ENCODE results near the gene ANKS1A. TPM values are rescaled to one million over a fixed set of nuclear protein-coding genes. Genes with fewer than 3 reads are reported as not detected.

The ANKS1A gene
- total and polyA plus RNA-seq, 2 experiments from 2014 or later = 17.5 to 25.4 TPM

DNA sequence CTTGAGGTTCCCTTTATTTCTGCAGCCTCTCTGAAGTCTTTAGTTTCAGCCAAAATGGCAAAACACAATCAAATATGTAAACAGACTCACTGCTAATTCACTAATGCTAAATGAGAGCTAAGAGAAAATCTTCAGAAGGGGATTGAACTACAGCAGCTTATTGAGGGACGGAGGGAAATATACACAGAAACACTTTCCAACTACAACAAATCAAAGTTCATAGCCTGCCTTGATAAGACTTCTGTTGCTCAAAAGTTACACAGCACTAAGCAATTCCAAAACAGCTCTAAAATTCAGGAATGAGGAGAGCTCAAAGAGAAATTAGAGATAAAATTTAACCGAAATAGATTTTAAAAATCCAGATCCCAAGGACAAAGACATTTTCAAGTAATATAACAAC lies 250.4 kb downstream of the ANKS1A start:
- Histone ChIP-seq H3K4me1 (ENCODE audit: insufficient read depth) (peaks cover 13% of the 10 kb centered on the region), H3K27me3 (no peaks in the 10 kb centered on the region), H3K4me2 (peak overlapping the region; percentile 6), H3K27ac (peak overlapping the region; percentile 5), H3K9me3 (ENCODE audit: low read depth) (no peaks in the 10 kb centered on the region), H4K20me1 (ENCODE audit: insufficient read depth, poor library complexity, severe bottlenecking) (no peaks in the 10 kb centered on the region), H3K9me2 (replicated peaks; ENCODE audit: insufficient read depth) (no peaks in the 10 kb centered on the region), H2AFZ (peak overlapping the region; percentile 19), H3K4me3 (no peak overlapping the region), H3K79me2 (no peaks in the 10 kb centered on the region), H3K36me3 (replicated peaks; ENCODE audit: insufficient read depth, low read depth) (no peaks in the 10 kb centered on the region)
- no peak for TF ChIP-seq EZH2 (IDR thresholded peaks at IDR 0.05; ENCODE audit: borderline replicate concordance)
- TF ChIP-seq, protein P1, sequence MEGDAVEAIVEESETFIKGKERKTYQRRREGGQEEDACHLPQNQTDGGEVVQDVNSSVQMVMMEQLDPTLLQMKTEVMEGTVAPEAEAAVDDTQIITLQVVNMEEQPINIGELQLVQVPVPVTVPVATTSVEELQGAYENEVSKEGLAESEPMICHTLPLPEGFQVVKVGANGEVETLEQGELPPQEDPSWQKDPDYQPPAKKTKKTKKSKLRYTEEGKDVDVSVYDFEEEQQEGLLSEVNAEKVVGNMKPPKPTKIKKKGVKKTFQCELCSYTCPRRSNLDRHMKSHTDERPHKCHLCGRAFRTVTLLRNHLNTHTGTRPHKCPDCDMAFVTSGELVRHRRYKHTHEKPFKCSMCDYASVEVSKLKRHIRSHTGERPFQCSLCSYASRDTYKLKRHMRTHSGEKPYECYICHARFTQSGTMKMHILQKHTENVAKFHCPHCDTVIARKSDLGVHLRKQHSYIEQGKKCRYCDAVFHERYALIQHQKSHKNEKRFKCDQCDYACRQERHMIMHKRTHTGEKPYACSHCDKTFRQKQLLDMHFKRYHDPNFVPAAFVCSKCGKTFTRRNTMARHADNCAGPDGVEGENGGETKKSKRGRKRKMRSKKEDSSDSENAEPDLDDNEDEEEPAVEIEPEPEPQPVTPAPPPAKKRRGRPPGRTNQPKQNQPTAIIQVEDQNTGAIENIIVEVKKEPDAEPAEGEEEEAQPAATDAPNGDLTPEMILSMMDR (IDR thresholded peaks at IDR 0.05; ENCODE audit: poor library complexity) = no peak
- TF ChIP-seq EZH2phosphoT487 (IDR thresholded peaks at IDR 0.05; ENCODE audit: low read depth, severe bottlenecking, unreplicated experiment) = no peak
- WGBS (ENCODE audit: low lambda C conversion rate, missing lambda C conversion rate) = 58% methylated on average over 2 of the region's 2 CpGs
- no peak for DNase-seq (ENCODE audit: low spot score)

DNA sequence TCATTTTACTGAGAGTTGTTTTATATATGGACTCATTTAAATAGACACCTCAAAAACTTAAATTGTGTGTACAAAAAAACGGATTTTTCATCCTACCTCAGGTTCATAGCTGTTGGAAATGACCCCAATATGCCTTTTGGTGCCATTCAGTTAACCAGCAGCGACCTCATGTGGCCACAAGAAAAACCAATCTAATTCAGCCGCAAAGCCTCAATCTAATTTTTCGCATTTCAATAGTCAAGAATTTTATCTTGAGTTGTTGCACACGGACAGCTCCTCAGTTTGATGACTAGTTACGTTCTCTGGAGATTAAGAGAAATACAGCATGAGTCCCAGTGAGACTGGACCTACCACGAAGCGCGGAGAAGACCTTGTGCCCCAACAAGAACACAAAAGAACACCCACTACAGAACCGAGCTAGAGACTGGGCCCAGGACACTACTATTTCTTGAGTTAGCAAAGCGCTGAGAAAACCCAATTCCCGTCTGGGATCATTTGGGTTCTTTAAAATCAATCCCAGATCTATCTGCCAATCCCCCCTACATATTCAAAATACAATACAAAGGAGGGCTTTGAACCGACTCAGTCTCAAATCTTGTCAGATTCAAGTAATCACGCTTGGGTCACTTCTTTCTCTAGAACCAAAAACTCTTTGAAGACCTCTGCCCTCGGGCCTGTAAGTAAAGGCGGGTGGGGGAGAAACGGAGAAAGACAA lies 251.0 kb downstream of the ANKS1A start:
- H2AFZ ChIP-seq = peak overlapping the region; percentile 15
- H4K20me1 ChIP-seq (ENCODE audit: insufficient read depth, poor library complexity, severe bottlenecking) = no peaks in the 10 kb centered on the region

DNA sequence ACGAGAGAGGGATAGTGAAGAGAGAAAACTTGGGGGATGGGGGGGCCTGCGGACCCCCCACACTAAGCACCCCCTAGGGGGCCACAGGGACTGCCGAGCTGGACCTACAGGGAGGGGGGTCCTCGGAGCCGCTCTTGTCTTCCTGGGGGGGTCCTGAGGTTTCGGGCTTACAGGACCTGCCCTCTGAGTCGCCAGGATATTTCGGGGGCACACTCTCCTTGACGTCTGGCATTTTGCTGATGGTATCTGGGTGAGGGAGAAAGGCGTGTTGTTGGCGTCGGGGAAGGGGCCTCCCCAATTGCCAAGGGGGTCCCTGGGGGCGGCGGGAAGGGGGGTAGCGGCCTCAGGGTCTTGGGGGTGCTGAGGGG lies 251.6 kb downstream of the ANKS1A start:
- Histone ChIP-seq H3K27ac (no peak overlapping the region), H3K36me3 (replicated peaks; ENCODE audit: insufficient read depth, low read depth) (no peaks in the 10 kb centered on the region), H3K27me3 (no peaks in the 10 kb centered on the region), H3K4me2 (no peak overlapping the region), H3K9me2 (replicated peaks; ENCODE audit: insufficient read depth) (no peaks in the 10 kb centered on the region), H2AFZ (no peak overlapping the region), H3K4me3 (no peak overlapping the region), H3K4me1 (ENCODE audit: insufficient read depth) (peaks cover 13% of the 10 kb centered on the region), H4K20me1 (ENCODE audit: insufficient read depth, poor library complexity, severe bottlenecking) (no peaks in the 10 kb centered on the region), H3K9me3 (ENCODE audit: low read depth) (no peaks in the 10 kb centered on the region), H3K79me2 (no peaks in the 10 kb centered on the region)
- DNase-seq (ENCODE audit: low spot score) = no peak
- TF ChIP-seq EZH2 (IDR thresholded peaks at IDR 0.05; ENCODE audit: borderline replicate concordance) (no peak), EZH2phosphoT487 (IDR thresholded peaks at IDR 0.05; ENCODE audit: low read depth, severe bottlenecking, unreplicated experiment) (no peak)
- TF ChIP-seq, protein P1 (IDR thresholded peaks at IDR 0.05; ENCODE audit: poor library complexity) = no peak
- 81% methylated on average over 12 of the region's 15 CpGs for WGBS (ENCODE audit: low lambda C conversion rate, missing lambda C conversion rate)

More for the DNA sequence above, 251.0 kb downstream of the ANKS1A start:
- H3K4me1 ChIP-seq (ENCODE audit: insufficient read depth) = peaks cover 13% of the 10 kb centered on the region
- H3K4me3 ChIP-seq = no peak overlapping the region
- H3K4me2 ChIP-seq = no peak overlapping the region
- DNase-seq (ENCODE audit: low spot score) = peak; percentile 78
- no peaks in the 10 kb centered on the region for H3K79me2 ChIP-seq
- TF ChIP-seq EZH2 (IDR thresholded peaks at IDR 0.05; ENCODE audit: borderline replicate concordance) (no peak), EZH2phosphoT487 (IDR thresholded peaks at IDR 0.05; ENCODE audit: low read depth, severe bottlenecking, unreplicated experiment) (no peak)
- TF ChIP-seq, protein P1 (IDR thresholded peaks at IDR 0.05; ENCODE audit: poor library complexity) = peak; percentile 91
- H3K27me3 ChIP-seq = no peaks in the 10 kb centered on the region
- WGBS (ENCODE audit: low lambda C conversion rate, missing lambda C conversion rate) = 44% methylated on average over 17 of the region's 17 CpGs
- H3K27ac ChIP-seq = no peak overlapping the region
- no peaks in the 10 kb centered on the region for H3K9me3 ChIP-seq (ENCODE audit: low read depth)
- H3K36me3 ChIP-seq (replicated peaks; ENCODE audit: insufficient read depth, low read depth) = no peaks in the 10 kb centered on the region
- H3K9me2 ChIP-seq (replicated peaks; ENCODE audit: insufficient read depth) = no peaks in the 10 kb centered on the region

Small RNAs within 50 kb of the gene (small RNA-seq; reads per million reads assigned to genes)
- gene AL138721.1 = not detected

Other genes starting within 250 kb of the ANKS1A start
- gene ILRUN, start 192.5 kb upstream of the ANKS1A start, total RNA-seq = 55.0 and 61.3 TPM in 2 replicates
- 12.7 and 17.8 TPM in 2 replicates for gene ILRUN, start 192.5 kb upstream of the ANKS1A start, polyA plus RNA-seq
- 86.9 and 95.2 TPM in 2 replicates for gene SNRPC, start 131.8 kb upstream of the ANKS1A start, total RNA-seq
- gene SNRPC, start 131.8 kb upstream of the ANKS1A start, polyA plus RNA-seq = 224 and 256 TPM in 2 replicates
- gene BLTP3A, start 97.2 kb upstream of the ANKS1A start, total RNA-seq = 11.7 and 14.3 TPM in 2 replicates
- 3.2 and 3.3 TPM in 2 replicates for gene BLTP3A, start 97.2 kb upstream of the ANKS1A start, polyA plus RNA-seq
- 43.9 and 47.6 TPM in 2 replicates for gene TAF11, start 1.2 kb upstream of the ANKS1A start, total RNA-seq
- gene TAF11, start 1.2 kb upstream of the ANKS1A start, polyA plus RNA-seq = 33.1 and 38.6 TPM in 2 replicates

All from hepatocyte (in vitro differentiated cells).